ENCODE data around the gene CEACAM6.
"Not testable (repeated sequence)": the region's sequence is repeated elsewhere in the genome, so short reads cannot be mapped to it uniquely, and the experiment has no call there.

- not testable (repeated sequence) for TF ChIP-seq CTCF, POLR2A (IDR thresholded peaks at IDR 0.05)
Observed at GRCh38 chr19:41788518-41788917, 33.2 kb downstream of the CEACAM6 start.
